Esophagus squamous epithelium (tissue), 5 donors: Measurements from ENCODE around the gene YPEL3. TPM values are rescaled to one million over a fixed set of nuclear protein-coding genes. Genes with fewer than 3 reads are reported as not detected.
A peak's percentile ranks its signal among the peaks of the same experiment; 100 is the strongest.

Source experiments
- DNase-seq: peaks from one replicate; lab custom pipeline; 2025; lab: John Stamatoyannopoulos, UW
- H3K27ac ChIP-seq, 4 donors: fragments of 200-600 bp; sonication (generic); one replicate each; pipeline ENCODE4 v1.5.1; 2016 to 2019; ENCODE audit warnings: mild to moderate bottlenecking in 1 of 4
- H3K27me3 ChIP-seq, 4 donors: fragments of 200-600 bp; sonication (generic); 1 replicate in 3 of 4; 2 replicates in 1 of 4; pipeline versions ENCODE4 v1.5.1 to v1.6.0; 2017 to 2021; ENCODE audit warnings: antibody characterized with exemption in 1 of 4
- H3K36me3 ChIP-seq, 3 donors: fragments of 200-600 bp; sonication (generic); one replicate each; pipeline ENCODE4 v1.5.1; 2016 to 2019
- H3K4me1 ChIP-seq, 3 donors: fragments of 200-600 bp; sonication (generic); one replicate each; pipeline ENCODE4 v1.5.1; 2017 to 2019
- H3K4me3 ChIP-seq, 4 donors: fragments of 200-600 bp; sonication (generic); 1 replicate in 3 of 4; 2 replicates in 1 of 4; pipeline ENCODE4 v1.5.1; 2016 to 2019; ENCODE audit warnings: mild to moderate bottlenecking in 2 of 4, moderate library complexity in 1 of 4
- H3K9me3 ChIP-seq, 3 donors: fragments of 200-600 bp; sonication (generic); one replicate each; pipeline ENCODE4 v1.5.1; 2016 to 2019
- POLR2A ChIP-seq, 4 donors: fragments of 450-650 bp; IDR thresholded peaks; one replicate each; pipeline ENCODE4 v1.6.1; 2017; ENCODE audit warnings: antibody characterized with exemption in 4 of 4, mild to moderate bottlenecking in 4 of 4, moderate library complexity in 3 of 4
- WGBS, 2 donors: methylation state at CpG; one replicate each; pipeline ENCODE4 v1.1.5; 2018; 5-methylcytosine and 5-hydroxymethylcytosine counted together
- intact Hi-C: fragments of 100-400 bp; cut with DNase I; formaldehyde crosslinking; loops from one replicate; pipeline ENCODE4 v1.15.0; 2022
- total RNA-seq, 4 donors: library from RNA; depleted of rRNA; stranded (reverse); fragments of >200 nt; gene quantifications; one replicate each; pipeline ENCODE4 v1.1.0, GENCODE V29; 2016
- TF ChIP-seq, protein P1 (sequence below), 6 experiments: fragments of 450-650 bp in 4 of 6; fragments of 200-600 bp in 2 of 6; sonication (generic) in 2 of 6; IDR thresholded peaks; one replicate each; pipeline ENCODE4 v1.5.1; 2016 to 2019; ENCODE audit warnings: antibody characterized with exemption in 6 of 6, mild to moderate bottlenecking in 4 of 6, moderate library complexity in 4 of 6
- donor health status: DM: yes; HTN: yes; CAD: no.

The YPEL3 gene
- total RNA-seq, 4 donors from 2014 or later: 26.4 to 131 (median 63.0) TPM

DNA sequence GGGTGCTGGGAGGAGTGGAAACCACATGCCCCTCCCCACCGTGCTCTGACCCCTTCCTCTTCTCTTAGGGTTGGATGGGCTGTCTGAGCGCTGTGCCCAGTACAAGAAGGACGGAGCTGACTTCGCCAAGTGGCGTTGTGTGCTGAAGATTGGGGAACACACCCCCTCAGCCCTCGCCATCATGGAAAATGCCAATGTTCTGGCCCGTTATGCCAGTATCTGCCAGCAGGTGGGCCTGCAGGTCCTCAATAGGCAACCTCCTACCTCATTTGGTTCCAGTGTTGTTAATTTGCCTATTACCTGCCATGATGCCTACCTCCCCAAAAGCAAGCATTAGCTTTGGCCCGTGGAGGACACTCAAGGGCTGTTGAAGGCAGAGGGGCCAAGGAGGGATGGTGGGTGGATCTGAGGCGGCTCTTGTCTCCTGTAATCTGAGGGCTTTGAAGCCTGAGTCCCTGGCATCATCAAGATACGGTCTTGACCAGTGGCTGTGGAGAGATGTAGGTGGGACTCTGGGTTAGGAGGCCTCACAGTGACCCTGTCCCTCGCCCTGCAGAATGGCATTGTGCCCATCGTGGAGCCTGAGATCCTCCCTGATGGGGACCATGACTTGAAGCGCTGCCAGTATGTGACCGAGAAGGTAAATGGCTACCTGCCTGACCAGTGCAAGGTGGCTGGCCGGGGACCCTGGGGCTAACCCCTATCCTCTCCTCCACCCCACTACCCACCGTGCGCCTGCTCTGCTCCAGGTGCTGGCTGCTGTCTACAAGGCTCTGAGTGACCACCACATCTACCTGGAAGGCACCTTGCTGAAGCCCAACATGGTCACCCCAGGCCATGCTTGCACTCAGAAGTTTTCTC is 27.0 kb downstream of the YPEL3 start:
- intact Hi-C loops: no loop called here
- H3K9me3 ChIP-seq: no peaks in the 10 kb centered on the region
- TF ChIP-seq, protein P1, sequence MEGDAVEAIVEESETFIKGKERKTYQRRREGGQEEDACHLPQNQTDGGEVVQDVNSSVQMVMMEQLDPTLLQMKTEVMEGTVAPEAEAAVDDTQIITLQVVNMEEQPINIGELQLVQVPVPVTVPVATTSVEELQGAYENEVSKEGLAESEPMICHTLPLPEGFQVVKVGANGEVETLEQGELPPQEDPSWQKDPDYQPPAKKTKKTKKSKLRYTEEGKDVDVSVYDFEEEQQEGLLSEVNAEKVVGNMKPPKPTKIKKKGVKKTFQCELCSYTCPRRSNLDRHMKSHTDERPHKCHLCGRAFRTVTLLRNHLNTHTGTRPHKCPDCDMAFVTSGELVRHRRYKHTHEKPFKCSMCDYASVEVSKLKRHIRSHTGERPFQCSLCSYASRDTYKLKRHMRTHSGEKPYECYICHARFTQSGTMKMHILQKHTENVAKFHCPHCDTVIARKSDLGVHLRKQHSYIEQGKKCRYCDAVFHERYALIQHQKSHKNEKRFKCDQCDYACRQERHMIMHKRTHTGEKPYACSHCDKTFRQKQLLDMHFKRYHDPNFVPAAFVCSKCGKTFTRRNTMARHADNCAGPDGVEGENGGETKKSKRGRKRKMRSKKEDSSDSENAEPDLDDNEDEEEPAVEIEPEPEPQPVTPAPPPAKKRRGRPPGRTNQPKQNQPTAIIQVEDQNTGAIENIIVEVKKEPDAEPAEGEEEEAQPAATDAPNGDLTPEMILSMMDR (IDR thresholded peaks at IDR 0.05): peak in 3 of 6 experiments; percentile 43 to 68 (median 50)
- no peak for TF ChIP-seq POLR2A (IDR thresholded peaks at IDR 0.05)
- peaks cover 36 to 64% (median 40%) of the 10 kb centered on the region in 3 donors for H3K4me1 ChIP-seq
- no peaks in the 10 kb centered on the region for H3K27me3 ChIP-seq
- H3K36me3 ChIP-seq: peaks cover 36 to 72% (median 50%) of the 10 kb centered on the region in 3 donors
- H3K27ac ChIP-seq: peak overlapping the region; percentile 28 to 100 (median 78)
- 67 to 80% methylated on average over 7 to 15 of the region's 17 CpGs for WGBS, 2 donors
- DNase-seq: no peak
- H3K4me3 ChIP-seq: peak overlapping the region in 1 of 4 donors; percentile 19

DNA sequence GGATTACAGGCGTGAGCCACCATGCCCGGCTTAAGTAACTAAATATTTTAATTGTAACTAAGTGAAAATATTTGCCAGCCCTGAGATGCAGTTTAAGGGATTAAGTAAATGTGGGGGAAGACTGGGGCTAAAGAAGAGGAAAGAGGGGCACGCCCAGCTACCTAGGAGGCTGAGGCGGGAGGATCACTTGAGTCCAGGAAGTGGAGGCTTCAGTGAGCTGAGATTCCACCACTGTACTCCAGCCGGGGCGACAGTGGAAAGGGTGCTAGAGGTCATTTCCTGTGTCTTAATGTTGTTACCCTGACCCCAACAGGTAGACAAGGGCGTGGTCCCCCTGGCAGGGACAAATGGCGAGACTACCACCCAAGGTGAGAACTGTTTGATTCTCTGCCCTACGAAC is 27.7 kb downstream of the YPEL3 start:
- no peak for TF ChIP-seq POLR2A (IDR thresholded peaks at IDR 0.05)
- TF ChIP-seq, protein P1 (IDR thresholded peaks at IDR 0.05): no peak
- Histone ChIP-seq H3K27ac (peak overlapping the region; percentile 28 to 100 (median 78)), H3K4me3 (peak overlapping the region in 2 of 4 donors; percentile 19 to 98), H3K4me1 (peaks cover 43 to 67% (median 45%) of the 10 kb centered on the region in 3 donors), H3K36me3 (peaks cover 36 to 66% (median 50%) of the 10 kb centered on the region in 3 donors), H3K27me3 (no peaks in the 10 kb centered on the region), H3K9me3 (no peaks in the 10 kb centered on the region)
- WGBS, 2 donors: 75 to 77% methylated on average over 8 to 9 of the region's 9 CpGs
- no peak for DNase-seq
- intact Hi-C loops: no loop called here

DNA sequence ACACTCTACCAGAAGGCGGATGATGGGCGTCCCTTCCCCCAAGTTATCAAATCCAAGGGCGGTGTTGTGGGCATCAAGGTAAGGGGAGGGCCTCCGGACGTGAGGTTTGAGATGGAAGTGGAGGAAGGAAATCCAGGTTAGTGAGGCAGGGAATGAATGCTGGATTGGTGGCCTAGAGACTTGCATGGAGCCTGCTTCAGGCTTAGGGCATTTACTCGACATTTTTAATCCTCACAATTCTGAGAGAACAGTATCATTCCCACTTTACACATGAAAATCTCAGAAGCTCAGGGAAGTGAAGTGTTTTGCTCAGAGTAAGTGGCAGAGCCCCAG is 28.5 kb downstream of the YPEL3 start:
- no peak for TF ChIP-seq POLR2A (IDR thresholded peaks at IDR 0.05)
- TF ChIP-seq, protein P1 (IDR thresholded peaks at IDR 0.05): no peak
- peak overlapping the region; percentile 98 to 100 (median 100) for H3K27ac ChIP-seq
- intact Hi-C loops: no loop called here
- H3K4me3 ChIP-seq: peak overlapping the region; percentile 92 to 98 (median 95)
- peaks cover 36 to 58% (median 50%) of the 10 kb centered on the region in 3 donors for H3K36me3 ChIP-seq
- no peaks in the 10 kb centered on the region for H3K9me3 ChIP-seq
- peaks cover 46 to 75% (median 48%) of the 10 kb centered on the region in 3 donors for H3K4me1 ChIP-seq
- DNase-seq: no peak
- H3K27me3 ChIP-seq: no peaks in the 10 kb centered on the region
- 24 to 62% methylated on average over 1 to 6 of the region's 6 CpGs for WGBS, 2 donors

DNA sequence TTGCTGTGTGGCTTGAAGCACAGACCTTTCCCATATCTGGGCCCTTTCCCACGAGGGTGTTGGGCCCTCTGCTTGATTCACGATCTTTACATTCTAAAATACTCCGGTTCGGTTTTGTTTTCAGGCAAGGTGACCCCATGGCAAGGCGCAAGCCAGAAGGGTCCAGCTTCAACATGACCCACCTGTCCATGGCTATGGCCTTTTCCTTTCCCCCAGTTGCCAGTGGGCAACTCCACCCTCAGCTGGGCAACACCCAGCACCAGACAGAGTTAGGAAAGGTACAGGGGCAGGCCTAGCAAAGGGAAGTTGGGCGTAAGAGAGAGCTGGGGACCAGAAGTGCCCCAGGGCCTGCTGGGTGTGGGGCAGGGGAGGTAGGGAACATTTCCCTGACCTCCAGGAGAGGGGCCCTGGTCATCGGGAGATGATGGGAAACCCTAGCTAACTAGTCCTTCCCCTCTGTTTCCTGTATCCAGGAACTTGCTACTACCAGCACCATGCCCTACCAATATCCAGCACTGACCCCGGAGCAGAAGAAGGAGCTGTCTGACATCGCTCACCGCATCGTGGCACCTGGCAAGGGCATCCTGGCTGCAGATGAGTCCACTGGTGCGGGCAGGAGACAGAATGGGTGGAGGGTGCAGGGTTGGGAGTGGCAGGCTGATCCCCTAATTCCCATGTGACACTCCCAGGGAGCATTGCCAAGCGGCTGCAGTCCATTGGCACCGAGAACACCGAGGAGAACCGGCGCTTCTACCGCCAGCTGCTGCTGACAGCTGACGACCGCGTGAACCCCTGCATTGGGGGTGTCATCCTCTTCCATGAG is 29.0 kb downstream of the YPEL3 start:
- DNase-seq: no peak
- Histone ChIP-seq H3K36me3 (peaks cover 35 to 52% (median 49%) of the 10 kb centered on the region in 3 donors), H3K9me3 (no peaks in the 10 kb centered on the region), H3K27me3 (no peaks in the 10 kb centered on the region), H3K4me3 (peak overlapping the region; percentile 92 to 98 (median 95)), H3K4me1 (peaks cover 46 to 76% (median 48%) of the 10 kb centered on the region in 3 donors), H3K27ac (peak overlapping the region; percentile 98 to 100 (median 100))
- intact Hi-C loops: no loop called here
- peak in 1 of 4 donors; percentile 41 for TF ChIP-seq POLR2A (IDR thresholded peaks at IDR 0.05)
- TF ChIP-seq, protein P1 (IDR thresholded peaks at IDR 0.05): no peak
- WGBS, 2 donors: 0 to 11% methylated on average over 1 to 5 of the region's 21 CpGs
